Trophoblast cell (in vitro differentiated cells and primary cell): Measurements from ENCODE around the gene PROX2.

Source experiments
- DNase-seq, 2 donors: peaks; one replicate each; pipeline ENCODE4 v3.0.0-alpha.2; 2016
- H2AFZ ChIP-seq: 2 replicates; pipeline ENCODE4 v1.6.1; 2013; ENCODE audit warnings: low read length, moderate library complexity, mild to moderate bottlenecking; ENCODE audit not compliant: insufficient read depth, poor library complexity
- H2AK5ac ChIP-seq: 2 replicates; pipeline ENCODE4 v1.6.1; 2013; ENCODE audit warnings: mild to moderate bottlenecking, low read length
- H2BK120ac ChIP-seq: 2 replicates; pipeline ENCODE4 v1.6.1; 2013; ENCODE audit warnings: low read length, mild to moderate bottlenecking, moderate library complexity; ENCODE audit not compliant: insufficient read depth, poor library complexity
- H2BK12ac ChIP-seq: 2 replicates; pipeline ENCODE4 v1.6.1; 2013; ENCODE audit warnings: mild to moderate bottlenecking, low read length, moderate library complexity
- H2BK5ac ChIP-seq: 2 replicates; pipeline ENCODE4 v1.6.1; 2013; ENCODE audit warnings: low read length, low read depth, moderate library complexity, mild to moderate bottlenecking; ENCODE audit not compliant: poor library complexity
- H3K14ac ChIP-seq: 2 replicates; pipeline ENCODE4 v1.6.1; 2013; ENCODE audit warnings: mild to moderate bottlenecking, low read length
- H3K18ac ChIP-seq: 2 replicates; pipeline ENCODE4 v1.6.1; 2013; ENCODE audit warnings: mild to moderate bottlenecking, low read length
- H3K23ac ChIP-seq: 2 replicates; pipeline ENCODE4 v1.6.1; 2013; ENCODE audit warnings: low read length
- H3K27ac ChIP-seq: 2 replicates; pipeline ENCODE4 v1.5.1; 2013; ENCODE audit warnings: low read depth, mild to moderate bottlenecking, inconsistent platforms, low read length, moderate library complexity
- H3K27me3 ChIP-seq: 2 replicates; pipeline ENCODE4 v1.6.1; 2013; ENCODE audit warnings: inconsistent platforms, mild to moderate bottlenecking, low read length, moderate library complexity; ENCODE audit not compliant: insufficient read depth
- H3K36me3 ChIP-seq, 2 experiments: 1 replicate in 1 of 2; 2 replicates in 1 of 2; pipeline ENCODE4 v1.6.1; 2013; ENCODE audit warnings: low read length in 2 of 2, mild to moderate bottlenecking in 2 of 2, moderate library complexity in 1 of 2; ENCODE audit not compliant: insufficient read depth in 2 of 2, control insufficient read depth in 1 of 2
- H3K4ac ChIP-seq: 2 replicates; pipeline ENCODE4 v1.6.1; 2013; ENCODE audit warnings: low read depth, mild to moderate bottlenecking, low read length, moderate library complexity
- H3K4me1 ChIP-seq, 2 experiments: 1 replicate in 1 of 2; 2 replicates in 1 of 2; pipeline ENCODE4 v1.6.1; 2013; ENCODE audit warnings: low read length in 2 of 2, mild to moderate bottlenecking in 2 of 2, moderate library complexity in 1 of 2; ENCODE audit not compliant: insufficient read depth in 2 of 2, control insufficient read depth in 1 of 2
- H3K4me2 ChIP-seq: 2 replicates; pipeline ENCODE4 v1.6.1; 2013; ENCODE audit warnings: inconsistent platforms, mild to moderate bottlenecking, low read length, moderate library complexity
- H3K4me3 ChIP-seq: 2 replicates; pipeline ENCODE4 v1.5.1; 2013; ENCODE audit warnings: mild to moderate bottlenecking, low read depth, low read length, inconsistent platforms
- H3K79me1 ChIP-seq: one replicate; pipeline ENCODE4 v1.6.1; 2013; ENCODE audit warnings: low read length
- H3K79me2 ChIP-seq: 2 replicates; pipeline ENCODE4 v1.6.1; 2013; ENCODE audit warnings: low read length, mild to moderate bottlenecking; ENCODE audit not compliant: control insufficient read depth, insufficient read depth, poor library complexity
- H3K9ac ChIP-seq: 2 replicates; pipeline ENCODE4 v1.6.1; 2013; ENCODE audit warnings: mild to moderate bottlenecking, low read length
- H3K9me3 ChIP-seq: 2 replicates; pipeline ENCODE4 v1.6.1; 2013; ENCODE audit warnings: low read depth, mild to moderate bottlenecking, control low read depth, inconsistent platforms, low read length; ENCODE audit not compliant: insufficient read depth
- H4K12ac ChIP-seq: 2 replicates; pipeline ENCODE4 v1.6.1; 2013; ENCODE audit warnings: low read depth, mild to moderate bottlenecking, low read length, moderate library complexity
- H4K8ac ChIP-seq: 2 replicates; pipeline ENCODE4 v1.6.1; 2013; ENCODE audit warnings: low read depth, mild to moderate bottlenecking, low read length, moderate library complexity
- H4K91ac ChIP-seq: one replicate; pipeline ENCODE4 v1.6.1; 2013; ENCODE audit warnings: low read depth, mild to moderate bottlenecking, low read length, moderate library complexity
- WGBS: extraction: QIAGEN DNeasy Blood & Tissue Kit; methylation state at CpG from one replicate; pipeline ENCODE4 v1.1.7; 2013; ENCODE audit warnings: missing lambda C conversion rate; ENCODE audit not compliant: insufficient read length, insufficient coverage; ENCODE audit errors: extremely low coverage; 5-methylcytosine and 5-hydroxymethylcytosine counted together

PROX2 gene

DNA sequence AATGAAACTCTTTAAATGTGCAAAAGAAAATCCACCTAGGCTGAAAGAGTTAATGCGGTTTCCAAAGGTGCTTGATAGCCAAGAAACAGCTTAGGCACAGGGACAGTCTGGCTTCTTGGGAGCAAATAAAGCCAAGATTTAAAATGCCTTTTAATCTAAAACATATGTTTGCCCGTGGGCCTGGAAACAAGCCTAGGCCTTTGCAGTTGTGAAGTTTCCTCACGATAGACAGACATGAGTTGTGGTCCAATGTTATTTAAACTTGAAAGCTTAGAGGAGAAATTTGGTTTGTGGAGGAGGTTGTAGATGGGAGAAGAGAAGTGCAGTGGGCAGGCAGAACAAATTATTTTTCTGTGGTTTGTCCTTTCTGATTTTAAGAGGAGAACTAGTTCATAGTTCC is 29.8 kb downstream of the PROX2 start:
- H2AK5ac ChIP-seq = no peak overlapping the region
- no peak overlapping the region for H3K27ac ChIP-seq
- no peak overlapping the region for H3K23ac ChIP-seq
- H4K8ac ChIP-seq = no peak overlapping the region
- no peak overlapping the region for H4K12ac ChIP-seq
- H3K18ac ChIP-seq = no peak overlapping the region
- H2BK12ac ChIP-seq = no peak overlapping the region
- H3K27me3 ChIP-seq = no peaks in the 10 kb centered on the region
- H3K14ac ChIP-seq = no peak overlapping the region
- no peaks in the 10 kb centered on the region for H3K79me1 ChIP-seq
- peaks cover 0 to 2% of the 10 kb centered on the region in 2 experiments for H3K4me1 ChIP-seq
- no peak overlapping the region for H3K4ac ChIP-seq
- no peak overlapping the region for H3K4me3 ChIP-seq
- DNase-seq = no peak
- no peak overlapping the region for H2AFZ ChIP-seq
- H3K9ac ChIP-seq = no peak overlapping the region
- H3K9me3 ChIP-seq = no peaks in the 10 kb centered on the region
- no CpG with 5 or more reads among the region's 3 CpGs for WGBS
- no peak overlapping the region for H4K91ac ChIP-seq
- H2BK5ac ChIP-seq = no peak overlapping the region
- no peaks in the 10 kb centered on the region for H3K79me2 ChIP-seq
- H3K4me2 ChIP-seq = no peak overlapping the region
- no peak overlapping the region for H2BK120ac ChIP-seq
- H3K36me3 ChIP-seq = no peaks in the 10 kb centered on the region

DNA sequence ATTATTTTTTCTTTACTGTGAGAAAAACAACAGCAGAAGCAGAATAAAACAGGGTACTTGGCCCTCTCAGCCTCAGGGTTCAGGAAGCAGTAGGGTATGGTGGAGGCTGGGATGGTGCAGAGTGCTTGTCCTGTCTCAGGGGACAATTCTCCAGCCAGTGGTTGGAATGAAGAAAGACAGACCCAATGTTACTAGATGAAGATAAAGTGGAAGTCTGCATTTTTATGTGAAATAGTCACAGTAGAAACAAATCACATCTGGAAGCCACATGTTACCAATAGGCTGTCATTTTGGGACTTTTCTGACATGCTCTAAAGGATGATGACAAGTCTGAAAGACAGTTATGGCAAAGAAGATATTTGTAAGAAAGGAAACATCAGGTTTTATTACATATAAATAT is 32.3 kb downstream of the PROX2 start:
- Histone ChIP-seq H3K4me3 (no peak overlapping the region), H3K14ac (no peak overlapping the region), H3K79me2 (no peaks in the 10 kb centered on the region), H4K12ac (no peak overlapping the region), H3K9me3 (no peaks in the 10 kb centered on the region), H2AFZ (no peak overlapping the region), H3K9ac (no peak overlapping the region), H3K79me1 (no peaks in the 10 kb centered on the region), H2AK5ac (no peak overlapping the region), H3K4me1 (no peaks in the 10 kb centered on the region), H4K91ac (no peak overlapping the region), H3K27me3 (no peaks in the 10 kb centered on the region), H2BK12ac (no peak overlapping the region), H2BK120ac (no peak overlapping the region), H3K4ac (no peak overlapping the region), H3K4me2 (no peak overlapping the region), H3K27ac (no peak overlapping the region), H2BK5ac (no peak overlapping the region), H3K18ac (no peak overlapping the region), H3K23ac (no peak overlapping the region), H3K36me3 (peaks cover 0 to 4% of the 10 kb centered on the region in 2 experiments), H4K8ac (no peak overlapping the region)
- peak in 1 of 2 donors; percentile 32 for DNase-seq

DNA sequence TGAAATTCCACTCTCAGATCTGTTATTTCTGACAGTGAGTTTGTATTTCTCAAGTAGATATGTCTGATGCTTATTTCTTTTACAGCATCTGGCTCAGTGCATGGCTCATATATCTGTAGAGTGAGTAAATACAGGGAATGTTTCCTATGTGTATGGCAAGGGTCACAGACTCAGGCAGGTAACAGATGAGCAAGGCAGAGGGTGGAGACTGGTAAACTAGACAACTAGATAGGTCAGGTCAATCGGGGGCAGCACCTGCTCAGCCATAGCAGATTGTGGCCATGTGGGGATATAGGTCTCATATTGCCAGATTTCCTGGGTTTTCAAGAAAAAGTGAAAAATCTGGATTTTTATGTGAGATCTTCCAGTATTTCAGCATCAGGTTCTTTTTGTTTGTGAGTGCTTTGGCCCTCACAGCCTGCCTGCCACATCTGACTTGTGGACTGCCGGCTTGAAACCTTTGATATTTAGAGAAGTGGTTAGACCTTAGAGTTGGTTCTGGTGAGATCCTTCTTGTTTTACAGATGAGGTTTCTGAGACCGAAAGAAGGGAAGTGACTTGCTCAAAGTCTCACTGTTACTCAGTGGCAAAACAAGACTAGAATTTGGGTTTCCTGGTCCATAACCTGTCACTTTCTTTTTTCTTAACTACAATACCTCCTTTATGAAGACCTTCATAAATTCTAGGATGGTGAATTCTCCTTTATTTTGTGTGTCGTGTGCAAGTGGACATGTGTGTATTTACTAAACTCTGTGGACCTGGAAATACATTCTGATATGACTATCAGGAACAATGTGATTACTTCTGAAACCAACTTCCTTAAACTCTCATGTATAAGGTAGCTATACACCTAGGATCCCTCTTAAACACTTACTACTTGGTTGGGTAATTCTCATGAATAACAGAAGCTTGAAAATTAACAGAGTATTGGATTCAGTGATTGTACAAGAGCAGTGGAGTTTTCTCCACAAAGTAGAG is 34.4 kb downstream of the PROX2 start:
- no peak overlapping the region for H3K9ac ChIP-seq
- peaks cover 0 to 4% of the 10 kb centered on the region in 2 experiments for H3K36me3 ChIP-seq
- H2AK5ac ChIP-seq = no peak overlapping the region
- H3K23ac ChIP-seq = no peak overlapping the region
- no peaks in the 10 kb centered on the region for H3K27me3 ChIP-seq
- no peak overlapping the region for H2BK5ac ChIP-seq
- H4K12ac ChIP-seq = no peak overlapping the region
- H4K8ac ChIP-seq = no peak overlapping the region
- H4K91ac ChIP-seq = no peak overlapping the region
- H2BK12ac ChIP-seq = no peak overlapping the region
- no peak overlapping the region for H3K18ac ChIP-seq
- H3K79me2 ChIP-seq = no peaks in the 10 kb centered on the region
- H3K79me1 ChIP-seq = no peaks in the 10 kb centered on the region
- no peaks in the 10 kb centered on the region for H3K4me1 ChIP-seq
- no peaks in the 10 kb centered on the region for H3K9me3 ChIP-seq
- no peak overlapping the region for H2AFZ ChIP-seq
- H3K14ac ChIP-seq = no peak overlapping the region
- WGBS = no CpG with 5 or more reads among the region's 4 CpGs
- H3K27ac ChIP-seq = no peak overlapping the region
- no peak overlapping the region for H3K4me3 ChIP-seq
- no peak overlapping the region for H2BK120ac ChIP-seq
- no peak overlapping the region for H3K4me2 ChIP-seq
- H3K4ac ChIP-seq = no peak overlapping the region
- no peak for DNase-seq

DNA sequence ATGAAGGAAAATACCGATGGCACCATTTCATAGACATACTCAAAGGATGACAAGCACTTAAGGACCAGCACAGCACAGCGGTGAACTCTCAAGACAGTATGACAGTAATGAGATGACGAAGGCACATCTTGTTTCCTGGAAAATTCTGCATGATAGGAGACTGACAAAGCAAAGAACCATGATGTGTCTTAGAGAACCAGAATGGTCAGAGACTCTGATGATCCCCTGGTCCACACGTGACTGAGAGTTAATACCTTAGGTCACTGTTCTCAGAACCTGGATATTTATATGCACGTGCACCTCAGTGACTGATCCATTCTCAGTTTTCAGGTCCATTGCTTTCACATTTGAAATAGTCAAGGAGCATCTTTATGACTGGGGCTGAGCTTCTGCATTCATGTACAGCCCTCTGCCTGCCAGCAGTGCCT is 35.3 kb downstream of the PROX2 start:
- H3K23ac ChIP-seq = no peak overlapping the region
- H2BK5ac ChIP-seq = no peak overlapping the region
- H3K4me1 ChIP-seq = no peaks in the 10 kb centered on the region
- no CpG with 5 or more reads among the region's 5 CpGs for WGBS
- no peak overlapping the region for H3K4me2 ChIP-seq
- H2BK120ac ChIP-seq = no peak overlapping the region
- no peak overlapping the region for H2AFZ ChIP-seq
- H4K8ac ChIP-seq = no peak overlapping the region
- peak; percentile 55 to 70 for DNase-seq
- H3K14ac ChIP-seq = no peak overlapping the region
- H4K91ac ChIP-seq = no peak overlapping the region
- no peak overlapping the region for H4K12ac ChIP-seq
- no peak overlapping the region for H3K4me3 ChIP-seq
- no peak overlapping the region for H2BK12ac ChIP-seq
- peaks cover 0 to 6% of the 10 kb centered on the region in 2 experiments for H3K36me3 ChIP-seq
- no peak overlapping the region for H3K18ac ChIP-seq
- no peak overlapping the region for H3K9ac ChIP-seq
- no peak overlapping the region for H3K27ac ChIP-seq
- H2AK5ac ChIP-seq = no peak overlapping the region
- no peaks in the 10 kb centered on the region for H3K9me3 ChIP-seq
- no peaks in the 10 kb centered on the region for H3K79me1 ChIP-seq
- no peak overlapping the region for H3K4ac ChIP-seq
- no peaks in the 10 kb centered on the region for H3K79me2 ChIP-seq
- H3K27me3 ChIP-seq = no peaks in the 10 kb centered on the region
